Left lung (tissue), 10 donors: ENCODE data around the gene ULK4. TPM values are rescaled to one million over a fixed set of nuclear protein-coding genes. Genes with fewer than 3 reads are reported as not detected.

Experiments used
- ATAC-seq: fragments of 200-7000 bp; cut with Tn5 transposase; one replicate; pipeline ENCODE4 v1.9.1; 2020; ENCODE audit warnings: moderate library complexity
- DNase-seq, 4 donors: peaks; one replicate each; pipeline ENCODE4 v3.0.0-alpha.2; 2013 to 2020
- H3K27ac ChIP-seq, 2 donors: fragments of 200-600 bp; sonication (generic) in 1 of 2; one replicate each; pipeline versions ENCODE4 v1.5.0 to v1.8.0; 2020 to 2021
- H3K27me3 ChIP-seq, 2 donors: fragments of 200-600 bp; sonication (generic) in 1 of 2; one replicate each; pipeline versions ENCODE4 v1.5.0 to v1.8.0; 2020 to 2021
- H3K36me3 ChIP-seq, 2 donors: fragments of 200-600 bp; sonication (generic) in 1 of 2; one replicate each; pipeline versions ENCODE4 v1.5.0 to v1.8.0; 2020 to 2021
- H3K4me1 ChIP-seq, 2 donors: fragments of 200-600 bp; one replicate each; pipeline ENCODE4 v1.8.0; 2021
- H3K4me3 ChIP-seq, 2 donors: fragments of 200-600 bp; sonication (generic) in 1 of 2; one replicate each; pipeline versions ENCODE4 v1.5.0 to v1.8.0; 2020 to 2021; ENCODE audit warnings: mild to moderate bottlenecking in 1 of 2
- H3K9me3 ChIP-seq, 2 donors: fragments of 200-600 bp; sonication (generic) in 1 of 2; one replicate each; pipeline versions ENCODE4 v1.5.0 to v1.8.0; 2020 to 2021
- CTCF ChIP-seq, 2 donors: fragments of 200-600 bp; sonication (generic) in 1 of 2; IDR thresholded peaks; one replicate each; pipeline versions ENCODE4 v1.5.0 to v1.8.0; 2021; ENCODE audit warnings: antibody characterized with exemption in 2 of 2
- intact Hi-C, 2 donors: fragments of 100-400 bp; cut with DNase I; formaldehyde crosslinking; loops; one replicate each; pipeline versions ENCODE4 v1.11.2 to v1.14.2; 2022
- polyA plus RNA-seq, 6 donors: library from polyadenylated mRNA; unstranded; fragments of 120-200 nt; gene quantifications; one replicate each; pipeline ENCODE4 v1.2.1, GENCODE V29; 2013; ENCODE audit not compliant: insufficient read length in 6 of 6
- total RNA-seq, 2 donors: library from RNA; stranded (reverse); fragmentation: NEBNext Ultra II Directional; extraction: Animal tissue kit (Norgen Biotek cat#: 25700); gene quantifications; one replicate each; pipeline ENCODE4 v1.2.1, GENCODE V29; 2021
- donor health status: DM: no; HTN: yes; CAD: no.
- donor health status: DM: no; HTN: no; CAD: no.

ULK4 gene
- total and polyA plus RNA-seq, 8 donors: 3.9 to 12.1 (median 5.6) TPM

GRCh38 chr3:41202075-41202833, 759.6 kb downstream of the ULK4 start:
- Histone ChIP-seq H3K36me3 (no peaks in the 10 kb centered on the region), H3K27me3 (no peaks in the 10 kb centered on the region), H3K4me3 (peak overlapping the region; percentile 72 to 73), H3K27ac (peak overlapping the region; percentile 1 to 99), H3K9me3 (no peaks in the 10 kb centered on the region), H3K4me1 (peaks cover 37 to 73% of the 10 kb centered on the region in 2 donors)
- intact Hi-C loops: no loop called here
- no peak for TF ChIP-seq CTCF (IDR thresholded peaks at IDR 0.05)
- no peak for ATAC-seq
- DNase-seq: no peak

GRCh38 chr3:41200669-41201021, 761.3 kb downstream of the ULK4 start:
- Histone ChIP-seq H3K4me1 (peaks cover 21 to 57% of the 10 kb centered on the region in 2 donors), H3K4me3 (peak overlapping the region; percentile 72 to 73), H3K27ac (peak overlapping the region; percentile 98 to 99), H3K9me3 (no peaks in the 10 kb centered on the region), H3K27me3 (no peaks in the 10 kb centered on the region), H3K36me3 (no peaks in the 10 kb centered on the region)
- DNase-seq (peak in 2 of 4 donors; percentile 25 to 26), ATAC-seq (peak; percentile 2)
- intact Hi-C loops: no loop called here
- no peak for TF ChIP-seq CTCF (IDR thresholded peaks at IDR 0.05)

DNA sequence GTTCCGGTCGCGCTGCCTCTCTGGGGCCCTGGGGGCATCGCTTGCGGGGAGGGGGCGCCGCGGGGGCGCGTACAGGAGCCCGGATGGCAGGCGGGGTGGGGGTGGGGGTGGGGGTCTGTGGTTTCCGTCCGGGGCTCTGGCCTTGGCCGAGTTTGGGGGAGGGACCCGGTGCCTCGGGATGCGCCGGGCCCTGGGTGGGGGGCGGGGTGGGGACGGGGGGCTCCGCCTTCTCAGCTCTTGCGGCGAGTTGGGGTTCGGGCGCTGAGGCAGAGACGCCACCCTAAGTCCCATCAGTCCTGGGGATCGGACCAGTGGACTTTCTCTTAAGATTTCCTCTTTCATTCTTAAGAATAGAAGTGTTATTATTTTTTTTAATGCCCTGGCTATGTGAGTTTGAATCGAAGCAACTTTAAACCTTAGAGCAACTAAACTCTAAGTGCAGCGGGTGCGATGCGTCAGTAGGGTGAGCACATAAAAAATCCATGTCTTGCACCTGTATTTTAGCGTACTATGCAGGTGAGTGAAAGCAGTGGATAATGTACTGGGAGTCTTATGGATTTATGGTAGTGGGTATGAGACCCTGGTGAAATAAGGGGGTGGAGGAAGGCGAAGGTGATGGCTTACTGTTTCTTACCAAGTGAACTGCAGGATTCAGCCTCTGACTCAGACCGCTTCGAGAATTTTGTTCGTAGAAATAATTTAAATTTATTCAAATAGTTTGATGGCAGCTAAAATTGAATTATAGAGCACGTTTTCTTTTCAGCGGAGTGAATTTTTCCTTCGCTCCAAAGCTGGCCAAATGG, 761.8 kb downstream of the ULK4 start:
- Histone ChIP-seq H3K4me3 (peak overlapping the region; percentile 72 to 73), H3K27me3 (no peaks in the 10 kb centered on the region), H3K27ac (peak overlapping the region; percentile 98 to 99), H3K36me3 (no peaks in the 10 kb centered on the region), H3K4me1 (peaks cover 15 to 51% of the 10 kb centered on the region in 2 donors), H3K9me3 (no peaks in the 10 kb centered on the region)
- intact Hi-C loops: loop anchor here in 1 of 2 donors (10.0 kb wide), 1 partner anchor 225 kb away; no protein-coding TSS in a partner anchor
- DNase-seq (peak in 3 of 4 donors; percentile 33 to 64 (median 49)), ATAC-seq (peak; percentile 28)
- TF ChIP-seq CTCF (IDR thresholded peaks at IDR 0.05): no peak

DNA sequence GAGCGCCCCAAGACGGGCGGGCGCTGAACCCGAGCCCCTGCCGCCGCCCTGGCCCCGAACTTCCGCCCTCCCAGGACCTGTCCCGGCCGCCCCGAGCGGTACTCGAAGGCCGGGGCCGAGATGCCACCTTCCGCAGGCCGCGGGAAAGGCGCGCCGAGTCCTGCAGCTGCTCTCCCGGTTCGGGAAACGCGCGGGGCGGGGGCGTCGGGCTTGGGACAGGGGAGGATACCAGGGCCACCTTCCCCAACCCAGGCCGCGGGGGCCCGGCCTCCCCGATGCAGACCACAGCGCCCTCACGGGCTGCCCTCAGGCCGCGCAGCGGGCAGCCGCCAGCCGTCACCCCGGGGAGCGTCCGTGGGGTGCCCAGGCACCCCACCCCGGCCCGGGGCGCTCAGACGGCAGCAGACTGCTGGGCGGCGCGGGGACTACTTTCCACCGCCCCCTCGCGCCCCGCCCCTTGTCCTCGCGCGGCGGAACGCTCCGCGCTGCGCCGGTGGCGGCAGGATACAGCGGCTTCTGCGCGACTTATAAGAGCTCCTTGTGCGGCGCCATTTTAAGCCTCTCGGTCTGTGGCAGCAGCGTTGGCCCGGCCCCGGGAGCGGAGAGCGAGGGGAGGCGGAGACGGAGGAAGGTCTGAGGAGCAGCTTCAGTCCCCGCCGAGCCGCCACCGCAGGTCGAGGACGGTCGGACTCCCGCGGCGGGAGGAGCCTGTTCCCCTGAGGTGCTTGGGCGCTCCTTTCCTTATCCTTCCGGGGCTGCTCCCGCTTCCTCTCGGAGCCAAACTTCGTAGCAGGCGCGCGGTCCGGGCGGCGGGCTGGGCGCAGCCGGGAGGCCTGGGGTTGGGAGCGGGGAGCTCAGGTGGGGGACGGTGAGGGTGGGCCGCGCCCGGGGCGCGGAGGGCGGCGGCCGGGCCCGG, 762.7 kb downstream of the ULK4 start, which contains the start of gene CTNNB1:
Gene CTNNB1, plus strand, starts transcription at position 556 of the 916 bp plus-strand sequence. CDS start 24,564 bp downstream, outside the sequence.
- intact Hi-C loops: loop anchor here in 1 of 2 donors (10.0 kb wide), 1 partner anchor 224 kb away; no protein-coding TSS in a partner anchor

More for the DNA sequence above, 762.7 kb downstream of the ULK4 start, which contains the start of gene CTNNB1:
- Histone ChIP-seq H3K27ac (peak within 1 kb of the TSS; percentile 98 to 99), H3K27me3 (no peaks in the 10 kb centered on the region), H3K9me3 (no peaks in the 10 kb centered on the region), H3K4me1 (peaks cover 12 to 42% of the 10 kb centered on the region in 2 donors), H3K36me3 (no peaks in the 10 kb centered on the region), H3K4me3 (peak within 1 kb of the TSS; percentile 72 to 73)
- peak; percentile 93 for ATAC-seq
- no peak for TF ChIP-seq CTCF (IDR thresholded peaks at IDR 0.05)
- DNase-seq: peak; percentile 92 to 97 (median 95)
